GM23338 (cell line): ENCODE results near the gene PRR22.

Experiments
- EZH2 ChIP-seq: fragments of 200-600 bp; sonication (generic); IDR thresholded peaks from one replicate; pipeline ENCODE4 v1.8.0; 2017; ENCODE audit warnings: antibody characterized with exemption, mild to moderate bottlenecking, low read depth; ENCODE audit not compliant: unreplicated experiment
- POLR2AphosphoS5 ChIP-seq: IDR thresholded peaks from 2 replicates; pipeline ENCODE4 v1.6.1; 2016; ENCODE audit warnings: antibody characterized with exemption, low read depth
- TF ChIP-seq, protein P1 (sequence below): IDR thresholded peaks from 2 replicates; pipeline ENCODE4 v1.6.1; 2016; ENCODE audit warnings: antibody characterized with exemption

DNA sequence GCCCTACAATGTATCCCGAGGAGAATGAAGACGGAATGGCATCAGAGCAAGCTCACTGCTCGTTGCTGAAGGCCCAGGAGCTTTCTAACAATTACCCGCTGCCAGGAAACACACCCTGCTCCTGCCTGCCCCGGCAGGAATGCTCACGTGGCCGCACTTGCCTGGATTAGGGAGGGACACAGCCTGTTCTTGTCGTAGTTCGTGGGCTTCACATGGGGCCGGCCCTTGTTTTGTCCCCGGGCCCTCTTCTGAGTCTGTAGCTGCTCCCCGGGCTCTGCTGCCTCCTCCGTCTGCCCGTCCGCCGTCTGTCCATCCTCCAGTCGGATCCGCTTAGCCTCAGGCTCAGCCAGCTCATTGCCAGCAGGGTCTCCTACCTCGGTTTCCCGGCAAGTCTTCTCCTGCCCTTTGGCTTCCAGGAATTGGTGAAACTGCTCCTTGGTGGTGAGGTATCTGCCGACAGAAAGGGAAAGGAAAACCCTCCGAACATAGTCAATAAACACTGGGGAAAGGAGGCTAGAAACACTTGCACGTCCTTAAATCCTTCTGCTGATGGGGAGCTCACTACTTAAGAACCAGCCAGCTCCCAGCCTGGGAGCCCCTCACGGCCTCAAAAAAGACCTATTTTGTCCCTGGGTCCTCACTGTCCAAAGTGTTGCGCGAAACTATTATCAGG, 5.5 kb upstream of the PRR22 start:
- no peak for TF ChIP-seq EZH2
- TF ChIP-seq, protein P1, sequence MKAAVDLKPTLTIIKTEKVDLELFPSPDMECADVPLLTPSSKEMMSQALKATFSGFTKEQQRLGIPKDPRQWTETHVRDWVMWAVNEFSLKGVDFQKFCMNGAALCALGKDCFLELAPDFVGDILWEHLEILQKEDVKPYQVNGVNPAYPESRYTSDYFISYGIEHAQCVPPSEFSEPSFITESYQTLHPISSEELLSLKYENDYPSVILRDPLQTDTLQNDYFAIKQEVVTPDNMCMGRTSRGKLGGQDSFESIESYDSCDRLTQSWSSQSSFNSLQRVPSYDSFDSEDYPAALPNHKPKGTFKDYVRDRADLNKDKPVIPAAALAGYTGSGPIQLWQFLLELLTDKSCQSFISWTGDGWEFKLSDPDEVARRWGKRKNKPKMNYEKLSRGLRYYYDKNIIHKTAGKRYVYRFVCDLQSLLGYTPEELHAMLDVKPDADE = no peak
- TF ChIP-seq POLR2AphosphoS5 = no peak
